C1 segment of cervical spinal cord (tissue), 14 donors: ENCODE results near the gene NANS.
"Not testable (repeated sequence)": the region's sequence is repeated elsewhere in the genome, so short reads cannot be mapped to it uniquely, and the experiment has no call there.

Experiments used
- DNase-seq, 14 donors: peaks; one replicate each; lab custom pipeline; 2025; lab: John Stamatoyannopoulos, UW

NANS gene, protein sequence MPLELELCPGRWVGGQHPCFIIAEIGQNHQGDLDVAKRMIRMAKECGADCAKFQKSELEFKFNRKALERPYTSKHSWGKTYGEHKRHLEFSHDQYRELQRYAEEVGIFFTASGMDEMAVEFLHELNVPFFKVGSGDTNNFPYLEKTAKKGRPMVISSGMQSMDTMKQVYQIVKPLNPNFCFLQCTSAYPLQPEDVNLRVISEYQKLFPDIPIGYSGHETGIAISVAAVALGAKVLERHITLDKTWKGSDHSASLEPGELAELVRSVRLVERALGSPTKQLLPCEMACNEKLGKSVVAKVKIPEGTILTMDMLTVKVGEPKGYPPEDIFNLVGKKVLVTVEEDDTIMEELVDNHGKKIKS

DNA sequence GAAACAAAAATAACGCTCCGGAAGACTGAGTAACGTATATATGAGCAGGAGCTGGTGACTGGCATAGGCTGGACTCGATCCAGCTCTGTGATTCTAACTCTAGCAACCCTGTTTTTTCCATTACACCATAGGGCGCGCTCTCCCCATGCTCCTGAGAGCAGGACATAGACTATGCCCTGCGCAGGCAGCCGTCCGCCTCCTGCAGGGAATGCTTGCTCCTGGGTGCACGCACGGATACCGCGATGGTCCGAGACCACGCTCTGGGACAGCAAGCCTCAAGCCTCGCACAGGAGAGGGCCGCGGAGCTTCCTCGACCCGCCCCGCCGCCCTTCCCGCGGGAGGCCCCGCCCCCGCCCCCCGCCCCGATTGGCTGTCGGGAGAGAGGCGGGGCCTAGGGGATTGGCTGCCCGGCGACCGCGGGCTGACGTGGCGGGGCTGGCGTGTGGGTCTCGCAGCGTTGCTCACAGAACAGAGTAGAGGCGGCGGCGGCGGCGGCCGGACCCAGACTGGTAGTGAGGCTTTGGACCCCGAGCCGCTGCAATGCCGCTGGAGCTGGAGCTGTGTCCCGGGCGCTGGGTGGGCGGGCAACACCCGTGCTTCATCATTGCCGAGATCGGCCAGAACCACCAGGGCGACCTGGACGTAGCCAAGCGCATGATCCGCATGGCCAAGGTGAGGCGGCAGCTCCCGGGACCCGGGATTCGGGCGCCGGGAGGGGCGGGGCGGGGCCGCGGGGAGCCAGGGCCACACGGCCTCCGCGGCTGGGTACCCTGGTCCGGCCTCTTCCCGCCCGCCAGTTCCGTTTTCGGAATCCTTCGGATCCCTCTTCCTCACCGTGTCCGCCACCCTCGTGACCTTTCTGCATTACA lies at the start of gene NANS:
NANS (plus strand) TSS at position 464 of the 869 bp plus-strand sequence; CDS start at position 541, 77 bp downstream.
- peak in 13 of 14 donors; percentile 64 to 94 (median 85) for DNase-seq

DNA sequence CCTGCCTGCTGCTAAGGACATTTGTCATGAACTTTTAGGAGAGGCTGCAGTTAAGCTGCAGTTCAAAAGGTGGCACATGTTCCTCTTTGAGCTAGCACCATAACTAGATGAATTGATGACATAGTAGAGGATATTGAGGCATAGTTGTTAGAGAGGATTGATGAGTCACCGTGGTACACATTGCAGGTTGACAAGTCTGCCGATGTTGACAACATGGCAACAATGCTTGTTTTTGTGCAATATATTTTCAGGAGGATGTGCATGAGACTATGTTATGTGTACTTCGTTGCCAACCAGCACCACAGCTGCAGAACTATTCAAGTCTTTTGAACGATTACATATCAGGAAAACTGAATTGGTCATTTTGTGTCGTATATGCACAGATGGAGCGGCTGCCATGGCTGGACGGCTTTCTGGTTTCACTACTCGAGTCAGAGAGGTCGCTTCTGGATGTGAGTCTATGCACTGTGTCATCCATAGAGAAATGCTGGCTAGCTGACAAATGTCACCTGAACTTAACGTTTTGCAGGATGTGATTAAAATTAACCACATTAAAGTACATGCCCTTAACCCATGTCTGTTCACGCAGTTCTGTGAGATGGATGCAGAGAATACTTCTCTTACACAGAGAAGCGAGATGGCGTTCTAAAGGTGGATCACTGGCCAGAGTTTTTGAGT lies 49.1 kb upstream of the NANS start:
- DNase-seq = no peak

DNA sequence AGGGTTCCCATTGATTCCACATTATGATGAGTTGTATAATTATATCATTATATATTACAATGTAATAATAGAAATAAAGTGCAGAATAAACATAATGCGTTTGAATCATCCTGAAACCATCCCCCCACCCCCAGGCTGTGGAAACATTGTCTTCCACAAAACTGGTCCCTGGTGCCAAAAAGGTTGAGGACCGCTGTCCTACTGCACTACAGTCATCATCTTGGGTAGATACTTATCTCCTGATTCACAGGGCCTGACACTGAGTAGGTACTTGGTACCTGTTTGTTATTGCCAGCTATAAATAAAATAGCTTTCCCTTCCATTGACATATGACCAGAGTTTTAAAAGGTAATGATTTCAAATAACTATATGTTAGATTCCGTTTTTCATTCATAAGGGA lies 47.8 kb upstream of the NANS start:
- DNase-seq = no peak

DNA sequence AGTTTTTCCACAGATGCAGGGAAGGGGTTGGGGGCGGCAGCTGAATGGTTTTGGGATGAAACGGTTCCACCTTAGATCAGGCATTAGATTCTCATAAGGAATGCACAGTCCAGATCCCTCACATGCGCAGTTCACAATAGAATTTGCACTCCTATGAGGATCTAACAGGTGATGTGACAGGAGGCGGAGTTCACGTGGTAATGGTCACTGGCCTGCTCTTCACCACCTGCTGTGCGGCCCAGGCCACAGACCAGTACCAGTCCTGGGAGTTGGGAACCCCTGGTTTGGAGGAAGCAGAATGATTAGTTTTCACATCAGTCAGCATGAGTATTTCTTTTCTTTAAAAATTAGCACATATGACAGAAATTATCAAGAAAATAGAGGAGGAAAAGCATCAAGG lies 47.1 kb upstream of the NANS start:
- DNase-seq = peak in 1 of 14 donors; percentile 19

DNA sequence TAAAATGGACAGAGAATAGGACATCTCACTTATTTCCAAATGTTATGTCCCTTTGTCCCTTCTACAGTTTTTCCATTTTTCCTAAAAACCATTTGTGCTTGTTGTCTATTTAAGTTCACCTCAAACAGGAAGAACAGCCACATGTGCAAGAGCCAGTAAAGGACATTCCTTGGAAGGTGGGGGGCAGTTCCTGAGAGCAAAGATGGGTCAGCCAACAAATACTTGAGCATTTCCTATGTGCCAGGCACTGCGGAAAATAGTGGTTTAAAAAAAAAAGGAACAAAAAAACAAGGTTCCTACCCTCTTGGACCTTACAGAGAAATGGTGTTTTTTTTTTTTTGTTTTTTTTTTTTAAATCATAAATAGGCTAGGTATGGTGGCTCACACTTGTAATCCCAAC lies 46.6 kb upstream of the NANS start:
- DNase-seq = no peak

DNA sequence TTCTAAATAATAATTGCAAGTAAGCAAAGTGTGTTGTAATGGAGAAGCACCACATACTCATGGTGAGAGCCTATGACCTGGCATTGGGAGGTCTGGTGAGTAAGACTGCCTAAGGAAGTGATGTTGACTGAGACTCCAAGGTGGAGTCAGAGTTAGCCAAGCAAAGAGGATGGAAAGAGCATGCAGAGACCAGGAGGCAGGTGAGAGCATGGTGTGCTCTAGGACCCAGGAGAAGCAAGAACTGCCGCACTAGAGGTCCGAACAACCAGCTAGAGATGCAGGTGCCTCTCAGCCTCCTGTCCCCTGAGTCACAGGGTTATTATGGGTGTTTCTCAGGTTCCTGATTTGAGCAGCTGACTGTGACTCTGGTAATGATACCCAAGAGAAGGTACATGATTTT lies 46.1 kb upstream of the NANS start:
- peak in 1 of 14 donors; percentile 12 for DNase-seq

DNA sequence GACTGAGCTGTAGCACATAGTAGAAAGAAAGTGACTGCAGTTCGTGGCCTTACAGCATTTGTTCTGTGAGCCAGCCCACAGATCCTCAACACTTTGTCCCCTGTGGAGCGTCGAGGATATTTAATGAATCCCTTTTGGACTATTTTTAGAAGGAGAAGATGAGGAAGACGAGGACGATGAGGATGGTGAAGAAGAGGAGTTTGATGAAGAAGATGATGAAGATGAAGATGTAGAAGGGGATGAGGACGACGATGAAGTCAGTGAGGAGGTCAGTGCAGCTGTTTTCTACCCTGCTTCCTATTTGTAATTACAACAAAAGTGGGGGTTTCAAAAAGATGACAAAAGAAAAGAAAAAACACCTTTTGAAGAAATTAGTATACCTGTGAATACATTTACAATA lies 45.4 kb upstream of the NANS start:
- no peak for DNase-seq

DNA sequence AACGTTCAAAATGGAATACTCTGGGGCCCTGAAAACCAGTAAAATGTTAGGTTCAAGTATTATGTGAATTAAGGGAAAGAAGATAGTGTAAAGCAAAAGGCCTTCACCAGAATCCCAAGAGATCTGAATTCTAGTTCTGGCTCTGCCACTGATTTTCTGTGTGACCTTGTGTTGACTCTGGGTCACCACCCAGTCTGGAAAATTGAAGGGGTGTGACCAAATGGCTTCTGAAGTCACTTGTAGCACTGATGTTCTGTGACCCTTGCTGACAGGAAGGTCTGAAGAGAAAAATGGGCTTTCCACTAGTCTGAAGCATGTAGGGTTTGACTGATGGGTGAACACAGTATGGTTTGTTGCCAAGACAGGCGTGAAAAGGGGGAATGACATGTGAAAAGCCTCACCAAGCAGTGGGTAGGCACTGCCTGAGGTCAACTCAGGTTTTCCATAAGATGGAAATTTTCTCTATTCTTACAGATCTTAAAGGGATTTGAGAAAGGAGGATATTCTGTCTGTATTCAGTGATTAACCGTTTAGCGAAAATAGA lies 40.3 kb upstream of the NANS start:
- DNase-seq = no peak

DNA sequence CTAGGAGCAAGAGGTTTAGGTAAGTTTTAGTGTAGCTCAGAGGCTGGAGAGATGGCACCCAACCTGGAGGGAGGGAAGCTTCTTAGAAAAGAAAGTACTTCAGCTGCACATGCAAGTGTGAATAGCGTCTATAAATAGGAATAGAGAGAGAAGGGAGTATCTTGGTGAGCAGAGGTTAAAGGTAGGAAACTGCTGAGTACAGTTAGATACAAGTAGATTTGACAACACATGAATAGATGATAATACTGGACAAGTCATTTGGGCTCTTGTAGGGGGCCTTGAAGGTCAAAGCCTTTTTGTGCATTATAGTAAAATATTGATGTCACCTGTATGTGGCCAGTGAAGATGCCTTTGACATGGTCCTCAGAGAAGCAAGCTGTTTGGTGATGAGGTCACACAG lies 39.2 kb upstream of the NANS start:
- DNase-seq = no peak

DNA sequence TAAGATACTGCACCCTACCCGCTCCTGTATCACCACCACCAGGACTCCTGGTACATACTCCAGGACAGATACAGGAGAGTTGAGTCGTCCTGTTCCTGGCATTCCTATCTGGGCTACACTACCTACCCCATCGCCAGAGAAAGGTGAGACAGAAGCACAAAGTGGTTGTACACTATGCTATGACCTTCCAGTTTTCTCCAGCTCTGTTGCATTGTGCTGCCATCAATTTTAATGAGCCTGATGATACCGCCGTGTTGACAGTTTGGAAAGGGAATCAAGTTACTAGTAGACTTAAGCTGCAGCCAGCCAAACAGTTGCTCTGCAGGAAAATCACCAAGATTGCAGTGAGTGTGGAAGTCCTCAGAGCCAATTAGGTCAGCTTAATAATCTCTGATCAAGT lies 38.2 kb upstream of the NANS start:
- no peak for DNase-seq

DNA sequence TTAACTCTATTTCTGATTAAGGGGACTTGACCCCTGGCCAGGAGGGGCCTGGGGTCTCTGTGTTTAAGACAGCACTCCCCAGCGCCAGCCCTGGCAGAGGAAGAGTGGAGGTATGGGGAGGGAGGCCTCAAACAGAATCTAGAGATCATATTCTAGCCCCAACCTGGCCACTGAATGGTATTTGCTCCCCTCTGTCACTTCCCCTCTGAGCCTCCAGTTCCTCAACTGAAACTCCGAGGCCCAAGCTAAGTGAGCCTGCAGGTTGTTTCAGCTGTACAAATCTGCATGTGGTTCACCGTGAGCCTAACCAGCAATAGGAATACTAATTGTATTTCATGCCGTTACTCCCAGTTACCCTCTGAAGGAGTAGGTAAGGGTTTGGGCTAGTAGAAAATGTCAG lies 37.4 kb upstream of the NANS start:
- no peak for DNase-seq

DNA sequence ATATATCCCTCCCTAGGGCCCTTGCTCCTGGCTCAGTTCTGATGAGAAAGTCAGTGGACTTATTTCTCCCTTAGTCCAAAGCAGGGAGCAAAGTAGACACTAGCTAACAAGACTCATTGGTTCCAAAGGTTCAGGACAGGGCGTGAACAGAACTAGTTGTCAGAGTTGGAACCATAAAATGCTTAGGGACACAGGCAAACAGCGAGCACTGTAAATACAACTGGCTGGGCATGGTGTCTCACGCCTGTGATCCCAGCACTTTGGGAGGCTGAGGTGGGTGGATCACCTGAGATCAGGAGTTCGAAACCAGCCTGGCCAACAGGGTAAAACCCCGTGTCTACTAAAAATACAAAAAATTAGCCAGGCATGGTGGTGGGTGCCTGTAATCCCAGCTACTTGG lies 36.7 kb upstream of the NANS start:
- not testable (repeated sequence) for DNase-seq

DNA sequence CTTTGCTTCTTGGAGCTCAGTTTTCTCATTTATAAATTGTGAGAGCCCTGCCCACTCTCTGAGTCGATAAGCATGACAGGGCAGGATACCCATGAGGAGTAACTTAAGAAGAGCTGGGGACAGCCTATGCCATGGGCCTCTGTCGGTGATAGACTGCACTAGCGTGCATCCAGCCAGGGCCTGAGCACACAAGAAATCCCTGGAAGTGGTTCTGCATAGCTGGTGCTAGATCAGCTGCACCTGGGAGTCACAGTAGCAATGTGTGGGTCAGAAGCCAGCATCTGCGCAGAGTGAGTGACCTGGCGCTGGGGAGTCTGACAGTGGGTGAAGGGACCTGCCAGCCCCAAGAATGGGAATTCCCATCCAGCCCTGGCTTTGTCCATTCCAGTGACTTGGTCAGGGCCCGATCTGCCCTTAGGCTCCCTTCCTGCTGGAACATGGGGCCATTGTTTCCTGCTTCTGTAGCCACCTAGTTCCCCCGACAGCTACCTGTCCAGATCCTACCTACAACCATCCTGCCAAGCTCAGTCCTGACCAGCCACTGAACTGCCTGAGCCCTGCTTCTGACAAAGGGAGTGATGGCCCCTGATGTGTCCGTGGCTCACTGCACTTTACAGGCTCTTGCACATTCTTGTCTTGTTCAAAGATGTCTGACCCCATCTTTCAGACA lies 35.9 kb upstream of the NANS start:
- no peak for DNase-seq

DNA sequence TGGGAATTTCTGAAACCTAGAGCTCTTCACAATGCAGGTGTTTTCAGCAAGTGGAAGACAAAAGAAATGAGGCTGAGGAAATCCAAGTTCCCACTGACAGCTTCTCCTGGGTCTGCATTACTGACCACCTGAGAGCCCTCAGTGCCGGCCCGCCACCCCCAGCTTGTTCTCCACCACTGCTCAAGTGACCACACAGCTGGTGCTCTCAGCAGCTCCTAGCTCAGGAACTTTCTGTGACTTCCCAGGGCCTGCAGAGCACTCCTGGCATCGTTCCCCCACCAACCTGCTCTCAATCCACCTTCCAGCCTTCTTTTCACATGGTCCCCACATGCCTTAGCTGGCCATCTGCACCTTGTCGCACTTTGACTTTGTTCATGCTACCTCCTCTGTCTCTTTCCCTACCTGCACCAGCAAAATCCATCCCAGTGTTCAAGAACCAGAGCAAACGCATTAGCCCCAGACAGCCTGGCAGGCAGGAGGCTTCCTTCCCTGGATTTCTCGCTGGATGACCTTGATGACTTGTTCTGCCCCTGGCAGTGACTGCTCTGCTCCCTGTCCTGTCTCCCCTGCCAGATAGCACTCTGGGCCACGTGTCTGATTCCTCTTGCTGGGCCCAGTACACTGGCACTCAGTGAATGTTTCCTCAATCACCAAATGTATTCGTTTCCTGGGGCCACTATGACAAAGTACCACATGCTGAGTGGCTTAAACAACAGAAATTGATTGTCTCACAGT lies 35.1 kb upstream of the NANS start:
- DNase-seq = no peak

DNA sequence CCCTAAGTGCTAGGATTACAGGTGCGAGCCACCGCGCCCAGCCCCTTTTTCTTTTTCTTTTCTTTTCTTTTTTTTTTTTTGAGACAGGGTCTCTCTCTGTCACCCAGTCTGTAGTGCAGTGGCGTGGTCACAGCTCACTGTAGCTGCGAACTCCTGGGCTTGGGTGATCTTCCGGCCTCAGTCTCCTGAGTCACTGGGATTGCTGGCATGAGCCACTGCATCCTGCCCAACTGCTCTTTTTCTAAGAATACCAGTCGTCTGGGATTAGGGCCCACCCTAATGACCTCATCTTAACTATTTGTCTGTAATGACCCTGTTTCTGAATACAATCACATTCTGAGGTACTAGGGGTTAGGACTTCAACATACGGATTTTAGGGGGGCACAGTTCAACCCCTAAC lies 34.1 kb upstream of the NANS start:
- DNase-seq = no peak

DNA sequence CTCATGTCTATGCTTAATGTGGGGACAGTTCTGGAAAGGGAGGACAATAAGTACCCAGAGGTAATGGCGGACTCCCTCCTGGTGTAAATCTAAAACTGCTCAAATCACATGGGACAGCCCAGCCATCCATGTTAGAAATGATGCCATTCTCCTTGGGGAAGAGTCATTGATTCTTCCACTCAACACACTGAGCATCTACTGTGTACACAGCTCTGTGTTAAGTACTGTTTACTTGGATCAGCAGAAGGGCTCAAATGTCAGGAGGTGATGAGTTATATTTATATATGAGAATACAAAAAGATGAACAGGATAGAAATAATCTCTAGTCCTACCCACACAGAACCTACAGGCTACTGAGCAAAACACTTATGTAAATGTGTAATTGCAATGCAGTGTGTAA lies 31.8 kb upstream of the NANS start:
- no peak for DNase-seq

DNA sequence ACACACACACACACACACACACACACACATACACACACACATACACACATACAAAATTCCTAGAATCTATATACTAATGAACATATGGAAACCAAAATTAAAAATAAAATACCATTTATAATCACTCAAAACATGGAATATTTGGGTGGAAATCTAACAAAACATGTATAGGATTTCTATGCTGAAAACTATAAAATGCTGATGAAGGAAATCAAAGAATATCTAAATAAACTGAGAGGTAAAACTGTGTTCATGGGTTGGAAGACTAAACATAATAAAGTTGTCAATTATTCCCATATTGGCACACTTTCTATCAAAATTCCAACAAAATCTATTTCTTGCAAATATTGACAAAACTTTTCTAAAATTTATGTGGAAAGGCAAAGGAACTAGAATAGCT lies 25.4 kb upstream of the NANS start:
- no peak for DNase-seq

DNA sequence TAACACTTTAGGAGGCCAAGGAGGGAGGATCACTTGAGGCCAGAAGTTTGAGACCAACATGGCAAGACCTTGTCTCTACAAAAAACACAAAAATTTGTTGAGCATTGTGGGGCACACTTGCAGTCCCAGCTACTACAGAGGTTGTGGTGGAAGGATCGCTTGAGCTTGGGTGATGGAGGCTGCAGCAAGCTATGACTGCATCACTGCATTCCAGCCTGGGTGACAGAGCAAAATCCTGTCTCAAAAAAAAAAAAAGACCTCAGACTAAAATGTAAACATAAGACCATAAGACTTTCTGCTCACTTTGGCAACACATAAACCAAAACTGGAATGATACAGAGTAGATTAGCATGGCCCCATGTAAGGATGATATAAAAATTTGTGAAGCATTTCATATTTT lies 24.6 kb upstream of the NANS start:
- no peak for DNase-seq

DNA sequence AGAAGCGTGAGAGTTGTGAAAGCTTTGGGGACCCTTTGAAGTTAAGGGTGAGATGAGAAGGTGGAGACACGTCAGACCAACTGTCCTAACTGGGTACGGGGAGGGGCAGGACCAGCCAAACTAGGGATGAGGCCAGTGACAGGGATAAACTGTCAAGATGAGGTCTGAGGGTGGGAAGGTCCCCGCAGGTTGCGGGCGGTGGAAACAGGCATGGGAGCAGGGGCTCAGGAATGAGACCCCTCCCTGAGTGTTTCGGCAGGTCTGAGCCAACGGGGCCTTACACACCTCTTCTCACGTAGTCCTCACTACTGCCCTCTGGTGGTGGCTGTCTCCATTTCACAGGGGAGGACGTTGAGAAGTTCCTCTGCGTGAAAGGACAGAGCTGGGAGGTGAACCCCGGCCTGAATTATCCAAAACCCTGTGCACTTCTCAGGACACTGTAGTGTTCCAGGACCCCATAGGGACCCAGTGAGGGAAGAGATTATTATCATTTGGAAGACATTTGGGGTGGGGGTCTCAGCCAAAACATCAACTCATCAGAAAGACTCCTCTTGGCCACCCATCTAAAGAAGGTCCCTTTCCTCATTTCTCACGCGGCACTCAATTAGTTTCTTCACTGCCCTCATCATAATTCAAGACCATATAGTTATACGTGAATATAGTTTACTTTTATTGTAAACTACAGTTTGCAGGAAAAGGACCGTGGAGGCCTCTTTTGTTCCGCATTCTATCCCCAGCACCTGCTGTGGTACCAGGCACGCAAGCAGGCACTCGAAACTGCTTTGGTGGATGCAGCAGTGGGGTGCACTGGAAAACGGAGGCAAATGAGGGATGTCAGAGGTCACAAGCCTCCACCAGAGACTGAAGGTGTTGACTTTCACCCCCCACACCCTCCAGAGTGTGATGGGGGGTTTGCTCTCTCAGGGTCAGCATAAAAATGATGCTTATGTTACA lies 21.7 kb upstream of the NANS start:
- peak in 13 of 14 donors; percentile 4 to 71 (median 43) for DNase-seq

DNA sequence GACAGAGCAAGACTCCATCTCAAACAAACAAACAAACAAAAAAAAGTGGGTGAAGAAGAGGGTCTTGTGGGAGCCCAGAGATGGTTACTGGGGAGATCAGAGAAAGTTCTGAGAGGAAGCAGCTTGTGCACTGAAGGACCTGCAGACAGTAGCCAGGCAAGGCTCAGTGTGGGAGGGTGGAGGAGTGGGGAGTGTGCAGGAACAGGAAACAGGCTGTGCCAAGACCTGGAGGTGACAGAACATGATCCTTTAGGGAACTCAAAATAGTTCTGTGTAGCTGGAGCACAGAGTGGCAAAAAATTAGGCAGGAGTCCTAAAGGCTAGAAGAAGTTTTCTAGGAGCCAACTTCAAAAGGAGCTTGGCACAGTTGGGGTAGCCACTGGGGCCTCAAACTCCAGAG lies 19.2 kb upstream of the NANS start:
- no peak for DNase-seq
